Thoracic aorta (tissue), 2 donors: Measurements from ENCODE around the gene BEX4. TPM values are rescaled to one million over a fixed set of nuclear protein-coding genes. Genes with fewer than 3 reads are reported as not detected.

Experiments
- ATAC-seq: fragments of 150-250 bp; one replicate; pipeline ENCODE4 v1.8.0; 2017; ENCODE audit warnings: low read depth; ENCODE audit not compliant: insufficient number of reproducible peaks, low FRiP score
- DNase-seq: peaks from one replicate; pipeline ENCODE4 v3.0.0-alpha.2; 2020; ENCODE audit warnings: low spot score
- H3K27ac ChIP-seq, 2 donors: fragments of 200-600 bp; sonication (generic); 1 replicate in 1 of 2; 2 replicates in 1 of 2; pipeline ENCODE4 v1.5.1; 2016; ENCODE audit warnings: mild to moderate bottlenecking in 2 of 2, moderate library complexity in 2 of 2
- H3K27me3 ChIP-seq: fragments of 200-600 bp; sonication (generic); replicated peaks from 2 replicates; pipeline ENCODE4 v1.6.0; 2016; ENCODE audit warnings: mild to moderate bottlenecking; ENCODE audit not compliant: insufficient read depth
- H3K36me3 ChIP-seq: fragments of 200-600 bp; sonication (generic); one replicate; pipeline ENCODE4 v1.5.1; 2016
- H3K4me1 ChIP-seq, 2 donors: fragments of 200-600 bp; sonication (generic); 1 replicate in 1 of 2; 2 replicates in 1 of 2; pipeline versions ENCODE4 v1.5.1 to v1.6.0; 2016; ENCODE audit warnings: low read depth in 2 of 2, mild to moderate bottlenecking in 1 of 2; ENCODE audit not compliant: control insufficient read depth in 1 of 2
- H3K4me3 ChIP-seq: fragments of 200-600 bp; sonication (generic); 2 replicates; pipeline ENCODE4 v1.5.1; 2016; ENCODE audit warnings: mild to moderate bottlenecking
- H3K9me3 ChIP-seq: fragments of 200-600 bp; sonication (generic); 2 replicates; pipeline ENCODE4 v1.5.1; 2016
- CTCF ChIP-seq: fragments of 200-600 bp; sonication (generic); IDR thresholded peaks from one replicate; pipeline ENCODE4 v1.5.1; 2019; ENCODE audit warnings: antibody characterized with exemption
- total RNA-seq, 2 donors: library from RNA; depleted of rRNA; stranded (reverse); fragments of >200 nt; gene quantifications; one replicate each; pipeline versions ENCODE4 v1.1.0 to v1.2.3, GENCODE V29; 2016

BEX4 gene
- total RNA-seq, 2 donors from 2014 or later, result 28.3 to 29.4 TPM

- Histone ChIP-seq H3K27ac (no peak overlapping the region), H3K4me3 (no peak overlapping the region), H3K9me3 (no peaks in the 10 kb centered on the region), H3K36me3 (no peaks in the 10 kb centered on the region), H3K27me3 (no peaks in the 10 kb centered on the region), H3K4me1 (peaks cover 0 to 4% of the 10 kb centered on the region in 2 donors)
- DNase-seq, result no peak
- ATAC-seq, result no peak
- TF ChIP-seq CTCF, result no peak
Measured at GRCh38 chrX:103210056-103210455, 4.9 kb upstream of the BEX4 start.

DNA sequence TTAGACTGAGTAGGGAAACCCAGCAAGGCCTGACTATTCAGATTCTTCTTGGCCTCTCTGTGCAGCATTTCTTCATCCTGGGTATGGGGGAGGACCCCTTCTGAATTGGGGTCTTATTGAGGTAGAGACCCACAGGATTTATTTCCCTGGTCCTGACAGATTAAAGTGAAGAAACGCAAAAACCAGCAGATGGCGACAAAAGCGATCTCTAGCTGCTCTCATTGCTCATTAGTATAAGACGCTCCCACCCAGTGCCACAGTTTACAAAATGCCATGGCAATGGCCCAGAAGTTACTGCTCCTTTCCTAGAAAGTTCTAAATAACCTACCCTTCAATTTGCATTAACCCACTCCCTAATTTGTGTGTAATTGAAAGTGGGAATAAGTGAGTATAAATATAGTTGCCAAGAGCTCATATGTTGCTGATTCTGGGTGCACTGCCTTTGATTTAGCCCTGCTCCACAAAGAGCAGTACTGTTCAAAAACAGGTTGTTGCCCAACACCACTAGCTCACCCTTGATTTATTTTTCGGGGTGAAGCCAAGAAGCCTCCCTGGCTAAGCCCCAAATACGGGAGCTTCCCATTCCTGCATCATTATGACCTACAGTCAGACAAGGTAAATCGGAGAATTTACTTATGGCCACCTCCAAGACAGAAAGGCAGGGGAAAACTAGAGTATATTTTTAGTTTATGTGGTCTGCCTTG, 3.7 kb upstream of the BEX4 start:
- no peak for DNase-seq
- peaks cover 0 to 4% of the 10 kb centered on the region in 2 donors for H3K4me1 ChIP-seq
- no peak for ATAC-seq
- no peaks in the 10 kb centered on the region for H3K27me3 ChIP-seq
- no peak overlapping the region for H3K4me3 ChIP-seq
- TF ChIP-seq CTCF, result no peak
- no peaks in the 10 kb centered on the region for H3K36me3 ChIP-seq
- H3K27ac ChIP-seq, result no peak overlapping the region
- H3K9me3 ChIP-seq, result no peaks in the 10 kb centered on the region

GRCh38 chrX:103212749-103213457, 2.0 kb upstream of the BEX4 start:
- Histone ChIP-seq H3K27ac (no peak overlapping the region), H3K9me3 (no peaks in the 10 kb centered on the region), H3K4me1 (peaks cover 0 to 4% of the 10 kb centered on the region in 2 donors), H3K4me3 (no peak overlapping the region), H3K27me3 (no peaks in the 10 kb centered on the region), H3K36me3 (no peaks in the 10 kb centered on the region)
- DNase-seq, result no peak
- TF ChIP-seq CTCF, result no peak
- no peak for ATAC-seq

DNA sequence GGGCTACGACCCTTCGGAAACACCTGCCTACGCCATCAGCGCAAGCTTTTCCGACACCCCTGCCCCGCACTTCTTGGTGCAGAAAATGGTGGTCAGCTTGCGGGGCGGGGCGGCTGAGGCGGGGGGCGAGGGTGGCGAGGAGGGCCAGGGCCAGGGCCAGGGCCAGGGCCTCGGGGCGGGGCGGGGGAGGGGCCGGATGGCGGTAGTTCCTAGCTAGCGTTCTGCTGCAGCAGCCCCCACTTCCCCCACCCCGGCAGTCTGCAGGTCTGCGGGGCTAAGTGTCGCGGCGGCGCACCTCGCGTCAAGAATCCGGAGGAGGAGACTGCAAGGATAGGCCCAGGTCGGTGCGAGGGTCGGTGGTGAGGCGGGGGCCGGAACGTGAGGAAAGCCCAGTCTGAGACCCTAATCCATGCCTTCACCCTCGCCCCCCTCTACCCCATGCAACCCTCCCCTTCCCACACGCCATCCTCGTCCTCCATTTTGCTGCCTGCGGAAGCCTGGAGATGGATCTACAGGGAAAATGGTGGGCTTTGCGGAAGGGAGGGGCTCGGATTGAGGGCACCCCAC, 600 bp downstream of the BEX4 start:
- Histone ChIP-seq H3K9me3 (no peaks in the 10 kb centered on the region), H3K4me3 (peak overlapping the region; percentile 75), H3K27ac (peak overlapping the region; percentile 67 to 76), H3K4me1 (peaks cover 0 to 4% of the 10 kb centered on the region in 2 donors), H3K27me3 (no peaks in the 10 kb centered on the region), H3K36me3 (no peaks in the 10 kb centered on the region)
- ATAC-seq (no peak), DNase-seq (no peak)
- TF ChIP-seq CTCF, result no peak
